GM13976 (cell line): ENCODE data around the gene CCDC92.

Experiments
- DNase-seq: peaks from one replicate; pipeline ENCODE4 v3.0.0; 2012; ENCODE audit warnings: low spot score
- in situ Hi-C: fragments of 300-500 bp; cut with MboI; formaldehyde crosslinking; loops from one replicate; pipeline ENCODE4 v1.12.0; 2022; ENCODE audit warnings: low sequenced_read_pairs, mixed read lengths, inconsistent platforms; ENCODE audit not compliant: unreplicated experiment
- TF ChIP-seq, protein P1 (sequence below): IDR thresholded peaks from 2 replicates; pipeline ENCODE4 v1.5.1; 2012; ENCODE audit warnings: borderline replicate concordance, mild to moderate bottlenecking; ENCODE audit not compliant: insufficient read depth; ENCODE audit errors: extremely low read depth, missing control alignments, control extremely low read depth

The CCDC92 gene

DNA sequence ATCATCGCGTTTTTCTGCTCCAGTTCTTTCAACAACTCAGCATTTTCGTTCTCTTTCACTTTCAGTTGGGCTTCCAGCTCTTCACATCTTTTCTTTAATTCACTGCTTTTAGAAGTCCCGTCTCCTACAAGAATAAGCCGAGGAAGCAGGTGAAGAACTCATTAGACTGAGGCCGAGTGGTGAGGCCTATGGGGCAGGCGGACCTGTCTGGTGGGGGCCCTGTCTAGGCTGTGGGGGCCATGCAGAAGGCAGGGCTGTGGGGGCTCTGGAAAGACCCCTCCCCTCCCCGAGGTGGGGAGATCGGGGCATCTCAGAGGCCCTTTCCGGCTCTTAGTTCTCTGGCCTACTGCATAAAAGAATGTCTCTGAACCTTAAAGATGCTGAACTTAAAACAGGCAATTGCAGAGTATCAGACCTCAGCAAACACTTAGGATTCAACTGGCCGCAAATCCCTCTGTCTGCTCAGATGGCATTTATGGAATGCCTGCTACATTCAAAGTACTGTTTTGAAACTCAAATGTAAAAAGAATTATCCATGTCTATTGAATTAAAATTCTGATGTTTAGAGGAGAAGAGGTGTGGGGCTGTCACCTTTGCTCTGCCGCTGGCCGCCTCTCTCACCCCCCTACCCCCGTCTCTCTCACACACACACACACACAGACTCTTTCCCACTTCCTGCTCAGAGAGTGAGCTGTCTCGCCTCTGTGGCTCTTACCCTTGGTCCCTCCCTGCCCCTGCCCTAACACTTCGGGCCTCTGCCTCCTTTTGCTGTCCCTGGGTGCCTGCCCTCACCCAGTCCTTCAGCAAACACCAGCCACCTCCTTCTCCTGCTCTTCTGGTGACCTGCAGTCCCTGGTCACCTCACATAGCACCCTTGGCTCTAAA is 34.7 kb downstream of the CCDC92 start:
- in situ Hi-C loops: no loop called here

DNA sequence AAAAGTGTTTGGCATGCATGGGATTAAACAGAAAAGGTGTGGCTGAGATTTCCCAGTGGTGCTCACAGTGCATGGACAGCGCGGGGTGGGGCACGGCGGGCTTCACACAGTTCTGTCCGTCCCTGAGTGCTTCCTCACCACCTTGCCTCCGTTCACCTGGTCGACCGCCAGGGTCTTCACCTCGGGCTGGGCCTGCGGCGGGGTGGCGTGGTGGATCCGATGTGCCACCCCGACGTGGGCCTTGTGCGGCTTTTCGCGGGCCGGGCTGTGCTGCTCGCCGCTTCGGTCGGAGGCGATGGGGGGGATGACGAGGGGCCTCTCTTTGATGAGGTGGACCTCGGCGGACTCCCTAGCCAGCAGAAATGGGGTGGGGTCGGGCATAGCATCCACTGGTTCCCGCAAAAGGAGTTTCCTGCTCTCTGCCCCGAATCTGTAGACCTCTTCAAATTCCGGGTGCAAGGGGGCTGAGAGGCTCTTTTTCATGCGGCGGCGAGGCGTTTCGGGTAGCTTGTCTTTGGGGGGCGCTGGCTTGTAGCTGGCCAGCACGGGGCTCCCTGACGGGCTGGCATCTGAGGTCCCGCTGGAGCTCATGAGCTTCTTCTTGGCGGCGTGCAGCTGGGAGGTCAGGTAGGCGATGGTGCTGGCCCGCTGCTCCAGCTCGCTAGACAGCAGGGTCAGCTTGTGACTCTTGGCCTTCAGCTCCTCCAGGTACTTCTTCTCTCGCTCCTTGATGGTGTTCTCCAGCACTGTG is 35.5 kb downstream of the CCDC92 start:
- TF ChIP-seq, protein P1, sequence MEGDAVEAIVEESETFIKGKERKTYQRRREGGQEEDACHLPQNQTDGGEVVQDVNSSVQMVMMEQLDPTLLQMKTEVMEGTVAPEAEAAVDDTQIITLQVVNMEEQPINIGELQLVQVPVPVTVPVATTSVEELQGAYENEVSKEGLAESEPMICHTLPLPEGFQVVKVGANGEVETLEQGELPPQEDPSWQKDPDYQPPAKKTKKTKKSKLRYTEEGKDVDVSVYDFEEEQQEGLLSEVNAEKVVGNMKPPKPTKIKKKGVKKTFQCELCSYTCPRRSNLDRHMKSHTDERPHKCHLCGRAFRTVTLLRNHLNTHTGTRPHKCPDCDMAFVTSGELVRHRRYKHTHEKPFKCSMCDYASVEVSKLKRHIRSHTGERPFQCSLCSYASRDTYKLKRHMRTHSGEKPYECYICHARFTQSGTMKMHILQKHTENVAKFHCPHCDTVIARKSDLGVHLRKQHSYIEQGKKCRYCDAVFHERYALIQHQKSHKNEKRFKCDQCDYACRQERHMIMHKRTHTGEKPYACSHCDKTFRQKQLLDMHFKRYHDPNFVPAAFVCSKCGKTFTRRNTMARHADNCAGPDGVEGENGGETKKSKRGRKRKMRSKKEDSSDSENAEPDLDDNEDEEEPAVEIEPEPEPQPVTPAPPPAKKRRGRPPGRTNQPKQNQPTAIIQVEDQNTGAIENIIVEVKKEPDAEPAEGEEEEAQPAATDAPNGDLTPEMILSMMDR: no peak
- no peak for DNase-seq
- in situ Hi-C loops: no loop called here

More for the DNA sequence above, 34.7 kb downstream of the CCDC92 start:
- TF ChIP-seq, protein P1: no peak
- DNase-seq: peak; percentile 58

DNA sequence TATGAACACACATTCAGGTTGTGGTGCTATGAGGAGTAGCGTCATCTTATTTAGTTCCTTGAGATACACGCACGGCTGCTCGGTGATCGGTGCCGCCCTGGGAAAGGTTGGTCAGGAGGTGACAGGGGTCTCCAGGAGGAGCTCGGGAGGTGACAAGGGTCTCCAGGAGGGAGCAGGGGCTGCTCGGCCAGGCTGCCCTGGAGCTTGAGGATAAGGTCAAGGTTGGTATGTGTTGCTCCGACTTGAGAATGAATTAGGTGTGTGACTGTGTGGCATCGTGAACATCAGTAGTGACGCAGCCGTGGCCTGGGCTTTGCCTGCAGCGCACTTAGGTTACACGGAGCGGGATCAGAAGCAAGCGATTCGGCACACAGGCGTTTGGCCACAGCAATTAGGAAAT is 36.2 kb downstream of the CCDC92 start:
- DNase-seq: no peak
- in situ Hi-C loops: no loop called here
- TF ChIP-seq, protein P1: no peak

DNA sequence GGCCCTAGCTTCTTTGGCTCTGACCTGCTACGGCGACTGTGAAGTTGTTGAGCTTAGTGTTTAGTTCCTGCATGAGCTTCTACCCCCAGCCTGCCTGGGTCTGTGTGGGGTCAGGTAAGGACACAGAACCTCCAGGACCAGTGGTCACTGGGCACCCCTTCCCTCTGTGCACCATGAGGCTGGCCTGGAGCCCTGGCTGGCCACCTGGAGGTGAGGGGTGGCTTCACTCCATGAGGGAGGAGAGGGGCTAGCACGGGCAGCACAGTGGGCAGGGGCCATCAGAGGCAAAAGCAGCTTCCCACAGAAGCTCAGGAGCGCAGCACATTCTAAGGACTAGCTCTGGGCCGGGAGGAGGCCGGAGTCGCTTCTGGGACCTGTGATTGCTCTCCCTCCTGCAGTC is 36.7 kb downstream of the CCDC92 start:
- TF ChIP-seq, protein P1: no peak

DNA sequence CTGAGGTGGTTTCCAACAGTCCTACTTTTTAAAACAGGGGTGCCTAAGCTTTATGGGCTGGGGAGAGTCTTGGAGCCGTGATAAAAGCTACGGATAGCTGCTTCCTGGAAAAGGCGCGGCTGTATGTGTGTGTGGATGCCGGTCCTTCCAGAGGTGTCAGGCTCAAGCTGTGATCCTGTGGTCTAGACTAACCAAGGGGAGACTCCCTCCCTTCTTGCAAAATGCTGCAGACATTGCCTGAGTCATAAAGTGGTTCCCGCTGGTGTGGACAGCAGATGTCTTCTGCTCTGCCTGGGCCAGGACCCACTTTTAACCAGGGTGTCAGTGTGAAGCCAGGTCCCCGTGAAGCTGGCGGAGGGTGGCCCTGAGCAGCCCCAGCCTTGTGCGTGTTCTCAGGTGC is 37.8 kb downstream of the CCDC92 start:
- DNase-seq: no peak
- in situ Hi-C loops: no loop called here
- TF ChIP-seq, protein P1: no peak

More for the DNA sequence above, 36.7 kb downstream of the CCDC92 start:
- in situ Hi-C loops: no loop called here
- DNase-seq: no peak

DNA sequence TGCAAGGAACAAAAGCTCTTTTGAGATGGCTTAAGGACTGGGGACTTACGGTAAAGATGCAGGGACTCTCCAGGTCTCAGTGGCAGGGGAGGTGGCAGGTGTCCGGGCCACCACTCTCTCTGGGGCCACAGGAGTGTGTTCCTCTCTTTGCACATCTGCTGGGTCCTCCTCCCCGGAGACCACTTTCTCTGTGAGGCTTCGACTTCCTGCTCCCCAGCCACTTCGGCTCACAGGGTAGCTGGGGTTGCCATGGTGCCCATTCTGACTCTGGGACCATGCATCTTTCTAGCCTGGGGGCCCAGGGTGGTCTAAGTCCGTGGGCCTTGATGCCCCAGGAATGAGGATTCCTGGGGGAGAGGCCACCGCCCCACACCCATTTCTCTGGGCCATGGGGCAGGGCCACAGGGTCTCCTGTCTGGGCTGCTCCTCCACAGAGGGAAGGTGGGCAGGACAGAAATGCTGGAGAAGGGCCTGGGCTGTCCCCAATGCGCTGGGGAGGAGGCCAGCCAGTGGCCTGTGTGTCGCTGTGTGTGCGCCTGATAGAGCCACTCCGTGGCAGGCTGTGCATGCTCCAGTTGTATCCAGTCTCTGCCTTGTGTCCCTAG is 38.5 kb downstream of the CCDC92 start:
- in situ Hi-C loops: no loop called here
- no peak for DNase-seq
- TF ChIP-seq, protein P1: no peak
